HepG2 (cell line): ENCODE results near the gene SGF29. TPM values are rescaled to one million over a fixed set of nuclear protein-coding genes. Genes with fewer than 3 reads are reported as not detected.

Experiments
- ARNT2 ChIP-seq: sonication (generic); formaldehyde crosslinking; IDR thresholded peaks from 2 replicates; pipeline ENCODE4 v1.8.0; 2022; ENCODE audit warnings: mild to moderate bottlenecking, low read depth, missing genetic modification reagents, moderate library complexity
- CAMTA2 ChIP-seq: sonication (generic); formaldehyde crosslinking; IDR thresholded peaks from 2 replicates; pipeline ENCODE4 v1.4.0; 2020; ENCODE audit warnings: mild to moderate bottlenecking, missing genetic modification reagents, borderline replicate concordance
- CBFB ChIP-seq: sonication (generic); formaldehyde crosslinking; IDR thresholded peaks from 2 replicates; pipeline ENCODE4 v1.4.0; 2020; ENCODE audit warnings: missing genetic modification reagents
- ESRRA ChIP-seq: sonication (generic); formaldehyde crosslinking; IDR thresholded peaks from 2 replicates; pipeline ENCODE4 v1.5.1; 2020; ENCODE audit warnings: mild to moderate bottlenecking, low read depth, missing genetic modification reagents
- SAFB2 ChIP-seq: sonication (generic); formaldehyde crosslinking; IDR thresholded peaks from 2 replicates; pipeline ENCODE4 v1.5.1; 2020; ENCODE audit warnings: missing genetic modification reagents, low read depth, mild to moderate bottlenecking, borderline replicate concordance
- SALL1 ChIP-seq: sonication (generic); formaldehyde crosslinking; IDR thresholded peaks from 2 replicates; pipeline ENCODE4 v1.8.0; 2022; ENCODE audit warnings: mild to moderate bottlenecking, missing genetic modification reagents
- ZNF101 ChIP-seq: sonication (generic); formaldehyde crosslinking; IDR thresholded peaks from 2 replicates; pipeline ENCODE4 v1.4.0; 2020; ENCODE audit warnings: mild to moderate bottlenecking, low read depth, missing genetic modification reagents, borderline replicate concordance
- ZNF350 ChIP-seq: sonication (generic); formaldehyde crosslinking; IDR thresholded peaks from 2 replicates; pipeline ENCODE4 v1.4.0; 2020; ENCODE audit warnings: mild to moderate bottlenecking, low read depth, missing genetic modification reagents, borderline replicate concordance
- ZNF468 ChIP-seq: sonication (generic); formaldehyde crosslinking; IDR thresholded peaks from 2 replicates; pipeline ENCODE4 v1.8.0; 2022; ENCODE audit warnings: mild to moderate bottlenecking, moderate library complexity, missing genetic modification reagents
- ZNF747 ChIP-seq: sonication (generic); formaldehyde crosslinking; IDR thresholded peaks from 2 replicates; pipeline ENCODE4 v1.8.1; 2023; ENCODE audit warnings: missing genetic modification reagents, mild to moderate bottlenecking, borderline replicate concordance
- ZSCAN29 ChIP-seq: sonication (generic); formaldehyde crosslinking; conservative IDR thresholded peaks from 2 replicates; pipeline ENCODE4 v1.4.0; 2020; ENCODE audit warnings: mild to moderate bottlenecking, missing genetic modification reagents
- polyA plus RNA-seq, 8 experiments: library from polyadenylated mRNA; depleted of rRNA in 3 of 8; stranded (reverse) in 7 of 8; unstranded in 1 of 8; fragments of >200 nt; fragmentation: Illumina TruSeq in 4 of 8; extraction: Trizol in 4 of 8; gene quantifications; 2 replicates each; pipeline versions ENCODE4 v1.2.1 to v1.2.3, GENCODE V29; 2011 to 2016; ENCODE audit warnings: low read depth in 4 of 8, missing spikeins in 1 of 8, mixed read lengths in 1 of 8; ENCODE audit not compliant: insufficient read depth in 1 of 8
- total RNA-seq, 5 experiments: library from RNA; depleted of rRNA; stranded (reverse); fragments of >200 nt; fragmentation: Illumina TruSeq; extraction: Trizol; gene quantifications; 2 replicates each; pipeline ENCODE4 v1.2.3, GENCODE V29; 2016; ENCODE audit warnings: low read depth in 1 of 5
- TF ChIP-seq, protein P1 (sequence below): sonication (generic); formaldehyde crosslinking; IDR thresholded peaks from 2 replicates; pipeline ENCODE4 v1.8.1; 2023; ENCODE audit warnings: mild to moderate bottlenecking, missing genetic modification reagents
- TF ChIP-seq, protein P2 (sequence below): sonication (generic); formaldehyde crosslinking; IDR thresholded peaks from 2 replicates; pipeline ENCODE4 v1.4.0; 2020; ENCODE audit warnings: missing genetic modification reagents
- TF ChIP-seq, protein P3 (sequence below): sonication (generic); formaldehyde crosslinking; IDR thresholded peaks from 2 replicates; pipeline ENCODE4 v1.4.0; 2020; ENCODE audit warnings: mild to moderate bottlenecking, missing genetic modification reagents, borderline replicate concordance
- TF ChIP-seq, protein P4 (sequence below): sonication (generic); formaldehyde crosslinking; IDR thresholded peaks from 2 replicates; pipeline ENCODE4 v1.5.0; 2020; ENCODE audit warnings: missing genetic modification reagents
- TF ChIP-seq, protein P5 (sequence below): sonication (generic); formaldehyde crosslinking; IDR thresholded peaks from 2 replicates; pipeline ENCODE4 v1.4.0; 2020; ENCODE audit warnings: low read depth, mild to moderate bottlenecking, missing genetic modification reagents

The SGF29 gene
- total and polyA plus RNA-seq, 2 of the 13 experiments (the other 11 are each of a cell fraction or from before 2014, with no cell fraction given), result 5.0 to 29.4 TPM

DNA sequence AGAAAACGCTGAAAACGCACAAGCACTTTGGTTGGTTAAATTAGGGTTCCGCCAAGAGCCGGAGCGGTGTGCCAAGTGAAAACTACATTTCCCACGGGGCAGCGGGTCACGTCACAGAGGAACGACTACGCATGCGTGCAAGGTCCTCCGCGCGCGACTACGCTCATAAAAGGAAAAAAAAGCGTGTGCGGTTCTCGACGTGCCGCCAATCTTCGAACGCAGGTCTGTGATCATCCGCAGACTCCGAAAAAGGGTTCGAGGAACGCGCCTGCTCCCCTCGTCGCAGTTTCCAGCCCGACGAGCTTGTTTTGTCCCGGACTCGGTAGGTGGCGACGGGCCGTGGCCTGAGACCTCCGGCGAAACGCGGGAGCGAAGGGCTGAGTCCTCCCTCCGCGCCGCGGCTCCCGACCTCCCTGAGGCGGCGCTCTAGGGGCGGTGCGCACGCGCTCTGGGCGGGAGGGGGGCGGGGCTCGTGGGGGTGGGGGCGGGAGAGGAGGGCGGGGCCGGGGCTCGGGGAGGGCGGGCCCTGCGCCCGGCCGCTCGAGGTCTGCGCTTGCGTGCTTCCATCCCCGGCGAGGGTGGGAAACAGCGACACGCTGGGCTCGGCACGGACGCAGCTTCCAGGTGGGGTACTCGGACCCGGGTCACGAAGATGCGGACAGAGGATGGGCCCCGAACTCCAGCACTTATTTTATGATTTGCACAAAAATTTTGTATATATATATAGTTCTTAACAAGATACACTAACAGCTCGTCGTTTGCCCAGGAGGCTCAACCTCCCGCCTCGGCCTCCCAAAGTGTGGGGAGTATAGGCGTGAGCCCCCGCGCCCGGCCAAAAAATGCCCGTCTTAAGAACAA lies at the start of gene SGF29 (continued):
- peak; percentile 96 for TF ChIP-seq ZNF350 (CRISPR knock-in tag)
- TF ChIP-seq ZNF747, result peak; percentile 98
- TF ChIP-seq, protein P1, sequence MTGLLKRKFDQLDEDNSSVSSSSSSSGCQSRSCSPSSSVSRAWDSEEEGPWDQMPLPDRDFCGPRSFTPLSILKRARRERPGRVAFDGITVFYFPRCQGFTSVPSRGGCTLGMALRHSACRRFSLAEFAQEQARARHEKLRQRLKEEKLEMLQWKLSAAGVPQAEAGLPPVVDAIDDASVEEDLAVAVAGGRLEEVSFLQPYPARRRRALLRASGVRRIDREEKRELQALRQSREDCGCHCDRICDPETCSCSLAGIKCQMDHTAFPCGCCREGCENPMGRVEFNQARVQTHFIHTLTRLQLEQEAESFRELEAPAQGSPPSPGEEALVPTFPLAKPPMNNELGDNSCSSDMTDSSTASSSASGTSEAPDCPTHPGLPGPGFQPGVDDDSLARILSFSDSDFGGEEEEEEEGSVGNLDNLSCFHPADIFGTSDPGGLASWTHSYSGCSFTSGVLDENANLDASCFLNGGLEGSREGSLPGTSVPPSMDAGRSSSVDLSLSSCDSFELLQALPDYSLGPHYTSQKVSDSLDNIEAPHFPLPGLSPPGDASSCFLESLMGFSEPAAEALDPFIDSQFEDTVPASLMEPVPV (CRISPR knock-in tag), result peak; percentile 69; the same call in 1 of the 2 replicates
- TF ChIP-seq, protein P2, sequence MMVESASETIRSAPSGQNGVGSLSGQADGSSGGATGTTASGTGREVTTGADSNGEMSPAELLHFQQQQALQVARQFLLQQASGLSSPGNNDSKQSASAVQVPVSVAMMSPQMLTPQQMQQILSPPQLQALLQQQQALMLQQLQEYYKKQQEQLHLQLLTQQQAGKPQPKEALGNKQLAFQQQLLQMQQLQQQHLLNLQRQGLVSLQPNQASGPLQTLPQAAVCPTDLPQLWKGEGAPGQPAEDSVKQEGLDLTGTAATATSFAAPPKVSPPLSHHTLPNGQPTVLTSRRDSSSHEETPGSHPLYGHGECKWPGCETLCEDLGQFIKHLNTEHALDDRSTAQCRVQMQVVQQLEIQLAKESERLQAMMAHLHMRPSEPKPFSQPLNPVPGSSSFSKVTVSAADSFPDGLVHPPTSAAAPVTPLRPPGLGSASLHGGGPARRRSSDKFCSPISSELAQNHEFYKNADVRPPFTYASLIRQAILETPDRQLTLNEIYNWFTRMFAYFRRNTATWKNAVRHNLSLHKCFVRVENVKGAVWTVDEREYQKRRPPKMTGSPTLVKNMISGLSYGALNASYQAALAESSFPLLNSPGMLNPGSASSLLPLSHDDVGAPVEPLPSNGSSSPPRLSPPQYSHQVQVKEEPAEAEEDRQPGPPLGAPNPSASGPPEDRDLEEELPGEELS (CRISPR knock-in tag), result peak; percentile 34; the same call in 1 of the 2 replicates
- TF ChIP-seq, protein P3, sequence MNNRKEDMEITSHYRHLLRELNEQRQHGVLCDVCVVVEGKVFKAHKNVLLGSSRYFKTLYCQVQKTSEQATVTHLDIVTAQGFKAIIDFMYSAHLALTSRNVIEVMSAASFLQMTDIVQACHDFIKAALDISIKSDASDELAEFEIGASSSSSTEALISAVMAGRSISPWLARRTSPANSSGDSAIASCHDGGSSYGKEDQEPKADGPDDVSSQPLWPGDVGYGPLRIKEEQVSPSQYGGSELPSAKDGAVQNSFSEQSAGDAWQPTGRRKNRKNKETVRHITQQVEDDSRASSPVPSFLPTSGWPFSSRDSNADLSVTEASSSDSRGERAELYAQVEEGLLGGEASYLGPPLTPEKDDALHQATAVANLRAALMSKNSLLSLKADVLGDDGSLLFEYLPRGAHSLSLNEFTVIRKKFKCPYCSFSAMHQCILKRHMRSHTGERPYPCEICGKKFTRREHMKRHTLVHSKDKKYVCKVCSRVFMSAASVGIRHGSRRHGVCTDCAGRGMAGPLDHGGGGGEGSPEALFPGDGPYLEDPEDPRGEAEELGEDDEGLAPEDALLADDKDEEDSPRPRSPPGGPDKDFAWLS (CRISPR knock-in tag), result 0 out of 2 replicates have a peak, but pooled peaks have one; percentile 83
- peak; percentile 91 for TF ChIP-seq ARNT2 (CRISPR knock-in tag)
- peak; percentile 81; the same call in 1 of the 2 replicates for TF ChIP-seq ZSCAN29 (CRISPR knock-in tag)
- TF ChIP-seq ESRRA (CRISPR knock-in tag), result peak; percentile 84
- no peak; the same call in 1 of the 2 replicates for TF ChIP-seq SAFB2
- TF ChIP-seq, protein P4, sequence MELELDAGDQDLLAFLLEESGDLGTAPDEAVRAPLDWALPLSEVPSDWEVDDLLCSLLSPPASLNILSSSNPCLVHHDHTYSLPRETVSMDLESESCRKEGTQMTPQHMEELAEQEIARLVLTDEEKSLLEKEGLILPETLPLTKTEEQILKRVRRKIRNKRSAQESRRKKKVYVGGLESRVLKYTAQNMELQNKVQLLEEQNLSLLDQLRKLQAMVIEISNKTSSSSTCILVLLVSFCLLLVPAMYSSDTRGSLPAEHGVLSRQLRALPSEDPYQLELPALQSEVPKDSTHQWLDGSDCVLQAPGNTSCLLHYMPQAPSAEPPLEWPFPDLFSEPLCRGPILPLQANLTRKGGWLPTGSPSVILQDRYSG (CRISPR knock-in tag), result no peak
- peak; percentile 96 for TF ChIP-seq SALL1 (CRISPR knock-in tag)
- TF ChIP-seq CBFB, result peak; percentile 86
- no peak for TF ChIP-seq ZNF101 (CRISPR knock-in tag)
- 0 out of 2 replicates have a peak, but pooled peaks have one; percentile 23 for TF ChIP-seq CAMTA2
- peak; percentile 95; the same call in 1 of the 2 replicates for TF ChIP-seq ZNF468 (CRISPR knock-in tag)
- TF ChIP-seq, protein P5, sequence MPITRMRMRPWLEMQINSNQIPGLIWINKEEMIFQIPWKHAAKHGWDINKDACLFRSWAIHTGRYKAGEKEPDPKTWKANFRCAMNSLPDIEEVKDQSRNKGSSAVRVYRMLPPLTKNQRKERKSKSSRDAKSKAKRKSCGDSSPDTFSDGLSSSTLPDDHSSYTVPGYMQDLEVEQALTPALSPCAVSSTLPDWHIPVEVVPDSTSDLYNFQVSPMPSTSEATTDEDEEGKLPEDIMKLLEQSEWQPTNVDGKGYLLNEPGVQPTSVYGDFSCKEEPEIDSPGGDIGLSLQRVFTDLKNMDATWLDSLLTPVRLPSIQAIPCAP (CRISPR knock-in tag), result peak; percentile 37; the same call in 1 of the 2 replicates
